PC-9 (cell line): ENCODE results near the gene ADAM23. TPM values are rescaled to one million over a fixed set of nuclear protein-coding genes. Genes with fewer than 3 reads are reported as not detected.

Experiments
- BruUV-seq: library from RNA; stranded (reverse); fragments of 400-500 nt; replicated peaks from 2 replicates; lab custom pipeline; 2021; lab: Mats Ljungman, UMichigan
- CTCF ChIA-PET: fragments of 300-600 bp; sonication (Branson Sonifier 250); formaldehyde crosslinking; loops from one replicate; lab custom pipeline; 2022; ENCODE audit warnings: antibody characterized with exemption; lab: Charles Lee
- POLR2A ChIA-PET: fragments of 300-600 bp; sonication (Branson Sonifier 250); formaldehyde crosslinking; loops from one replicate; lab custom pipeline; 2022; ENCODE audit warnings: antibody characterized with exemption; ENCODE audit not compliant: unreplicated experiment; lab: Charles Lee
- DNase-seq, 2 experiments: peaks; one replicate each; pipeline versions ENCODE4 v3.0.0 to v3.0.0-alpha.2; 2015 to 2022; ENCODE audit warnings: mixed read lengths in 1 of 2
- H2AFZ ChIP-seq: fragments of 200-600 bp; sonication (generic); 2 replicates; pipeline ENCODE4 v1.8.1; 2017; ENCODE audit warnings: antibody characterized with exemption
- H3F3A ChIP-seq: fragments of 200-600 bp; sonication (generic); 2 replicates; pipeline ENCODE4 v1.8.1; 2017; ENCODE audit warnings: antibody characterized with exemption, mild to moderate bottlenecking, low read depth; ENCODE audit not compliant: insufficient read depth
- H3K27ac ChIP-seq: fragments of 200-600 bp; sonication (generic); 2 replicates; pipeline ENCODE4 v1.6.1; 2016; ENCODE audit warnings: mixed run types
- H3K27me3 ChIP-seq: fragments of 200-600 bp; sonication (generic); 2 replicates; pipeline ENCODE4 v1.6.1; 2016; ENCODE audit warnings: low read depth, mixed run types; ENCODE audit not compliant: insufficient read depth
- H3K36me3 ChIP-seq: fragments of 200-600 bp; sonication (generic); 2 replicates; pipeline ENCODE4 v1.6.1; 2016; ENCODE audit warnings: low read depth, mixed run types
- H3K4me1 ChIP-seq: fragments of 200-600 bp; sonication (generic); replicated peaks from 2 replicates; pipeline ENCODE4 v1.6.1; 2016; ENCODE audit warnings: mixed run types; ENCODE audit not compliant: insufficient read depth
- H3K4me2 ChIP-seq: fragments of 200-600 bp; sonication (generic); 2 replicates; pipeline ENCODE4 v1.6.1; 2017; ENCODE audit warnings: mixed run types
- H3K4me3 ChIP-seq: fragments of 200-600 bp; sonication (generic); 2 replicates; pipeline ENCODE4 v1.6.1; 2016; ENCODE audit warnings: mixed run types
- H3K79me2 ChIP-seq: fragments of 200-600 bp; sonication (generic); 2 replicates; pipeline ENCODE4 v1.6.1; 2017; ENCODE audit warnings: low read depth, mixed run types
- H3K9me2 ChIP-seq: fragments of 200-600 bp; sonication (generic); 2 replicates; pipeline ENCODE4 v1.8.1; 2017; ENCODE audit warnings: mild to moderate bottlenecking; ENCODE audit not compliant: insufficient read depth
- H3K9me3 ChIP-seq: fragments of 200-600 bp; sonication (generic); 2 replicates; pipeline ENCODE4 v1.8.1; 2016; ENCODE audit warnings: low read depth; ENCODE audit not compliant: insufficient read depth
- H4K20me1 ChIP-seq: fragments of 200-600 bp; sonication (generic); 2 replicates; pipeline ENCODE4 v1.8.1; 2017; ENCODE audit not compliant: insufficient read depth
- CTCF ChIP-seq: fragments of 200-600 bp; sonication (generic); conservative IDR thresholded peaks from 2 replicates; pipeline ENCODE4 v1.6.1; 2017; ENCODE audit warnings: mixed run types, antibody characterized with exemption, mild to moderate bottlenecking, moderate library complexity
- EZH2 ChIP-seq: fragments of 200-600 bp; sonication (generic); IDR thresholded peaks from 2 replicates; pipeline ENCODE4 v1.8.0; 2017; ENCODE audit warnings: antibody characterized with exemption, low read depth
- intact Hi-C: fragments of 100-400 bp; cut with micrococcal nuclease; formaldehyde crosslinking; loops from one replicate; pipeline ENCODE4 v1.10.0; 2022; ENCODE audit not compliant: unreplicated experiment
- total RNA-seq: library from RNA; stranded (reverse); gene quantifications from 2 replicates; pipeline ENCODE4 v1.2.3, GENCODE V29; 2021

ADAM23 gene
- total RNA-seq, 1 experiment from 2014 or later = 12.0 TPM

- Histone ChIP-seq H3K4me3 (no peak overlapping the region), H3K9me3 (no peaks in the 10 kb centered on the region), H3K36me3 (no peaks in the 10 kb centered on the region), H3K9me2 (no peaks in the 10 kb centered on the region), H3K4me1 (0 out of 2 replicates have a peak, but pooled peaks cover 9% of the 10 kb centered on the region), H3K27me3 (no peaks in the 10 kb centered on the region), H3K27ac (no peak overlapping the region), H4K20me1 (no peaks in the 10 kb centered on the region), H3K79me2 (no peaks in the 10 kb centered on the region), H2AFZ (no peak overlapping the region), H3F3A (no peaks in the 10 kb centered on the region), H3K4me2 (no peak overlapping the region)
- CTCF ChIA-PET = no interaction called here
- POLR2A ChIA-PET = interaction anchor here (0.7 kb wide), 1 partner anchor 30 kb away, joined by 5 read pairs; no protein-coding TSS in a partner anchor
- TF ChIP-seq EZH2 = no peak
- no peak for TF ChIP-seq CTCF
- no TSS peak for BruUV-seq
- intact Hi-C loops = no loop called here
- peak in 1 of 2 experiments; percentile 57 for DNase-seq
Measured at GRCh38 chr2:206585335-206585734, 142.0 kb downstream of the ADAM23 start.

DNA sequence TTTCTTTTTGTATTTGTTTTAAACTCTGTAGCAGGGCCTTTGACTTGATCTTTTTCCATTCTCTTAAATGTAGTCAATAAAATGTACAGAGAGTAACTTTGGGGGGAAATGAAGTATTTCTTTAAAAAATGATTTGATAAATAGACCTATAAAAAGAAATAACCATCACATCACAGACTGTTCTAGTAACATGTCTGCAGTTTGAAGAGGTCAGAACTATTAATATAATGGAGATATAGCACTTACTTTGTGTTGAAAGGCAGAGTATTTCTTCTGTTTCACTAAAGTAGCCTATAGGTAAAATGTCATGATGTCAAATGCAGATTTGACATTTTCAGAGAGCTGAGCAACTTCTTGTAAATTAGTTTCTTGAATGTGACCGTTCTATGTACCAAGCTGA, 143.3 kb downstream of the ADAM23 start:
- ChIA-PET CTCF (no interaction called here), POLR2A (no interaction called here)
- H3K27ac ChIP-seq = no peak overlapping the region
- 0 out of 2 replicates have a peak, but pooled peaks cover 9% of the 10 kb centered on the region for H3K4me1 ChIP-seq
- no peak overlapping the region for H3K4me3 ChIP-seq
- no peak for TF ChIP-seq EZH2
- no peak for TF ChIP-seq CTCF
- intact Hi-C loops = no loop called here
- H3K27me3 ChIP-seq = no peaks in the 10 kb centered on the region
- H2AFZ ChIP-seq = no peak overlapping the region
- no TSS peak for BruUV-seq
- no peaks in the 10 kb centered on the region for H3F3A ChIP-seq
- no peaks in the 10 kb centered on the region for H3K9me3 ChIP-seq
- no peak overlapping the region for H3K4me2 ChIP-seq
- H3K36me3 ChIP-seq = no peaks in the 10 kb centered on the region
- H4K20me1 ChIP-seq = no peaks in the 10 kb centered on the region
- H3K79me2 ChIP-seq = no peaks in the 10 kb centered on the region
- no peak for DNase-seq
- no peaks in the 10 kb centered on the region for H3K9me2 ChIP-seq

- TF ChIP-seq EZH2 (no peak), CTCF (no peak)
- H4K20me1 ChIP-seq = no peaks in the 10 kb centered on the region
- H3K9me2 ChIP-seq = no peaks in the 10 kb centered on the region
- H3K4me1 ChIP-seq = no peaks in the 10 kb centered on the region
- intact Hi-C loops = no loop called here
- H3K36me3 ChIP-seq = no peaks in the 10 kb centered on the region
- no peak overlapping the region for H2AFZ ChIP-seq
- CTCF ChIA-PET = no interaction called here
- H3K79me2 ChIP-seq = no peaks in the 10 kb centered on the region
- no peak for DNase-seq
- no peaks in the 10 kb centered on the region for H3F3A ChIP-seq
- H3K27ac ChIP-seq = no peak overlapping the region
- POLR2A ChIA-PET = no interaction called here
- BruUV-seq = no TSS peak
- no peak overlapping the region for H3K4me2 ChIP-seq
- no peaks in the 10 kb centered on the region for H3K9me3 ChIP-seq
- no peaks in the 10 kb centered on the region for H3K27me3 ChIP-seq
- H3K4me3 ChIP-seq = no peak overlapping the region
Measured at GRCh38 chr2:206597717-206598218, 154.4 kb downstream of the ADAM23 start.
